Measurements from ENCODE around the gene NYAP2. TPM values are rescaled to one million over a fixed set of nuclear protein-coding genes. Genes with fewer than 3 reads are reported as not detected.

Gene NYAP2
- polyA plus RNA-seq, 1 donor: 0.40 TPM

GRCh38 chr2:225640550-225640949, 241.0 kb downstream of the NYAP2 start:
- no peaks in the 10 kb centered on the region for H3K36me3 ChIP-seq (ENCODE audit: control insufficient read depth, insufficient read depth, low read length)
- no peak overlapping the region for H3K4me3 ChIP-seq (ENCODE audit: low read length)
- 100% methylated on average over 1 of the region's 3 CpGs for WGBS (ENCODE audit: insufficient coverage, low lambda C conversion rate)
- H3K4me1 ChIP-seq (ENCODE audit: control insufficient read depth, insufficient read depth, low read length): no peaks in the 10 kb centered on the region
- no peak for DNase-seq
- no peak overlapping the region for H3K27ac ChIP-seq (ENCODE audit: low read length)
- H3K9me3 ChIP-seq (ENCODE audit: control insufficient read depth, low read depth, low read length): no peaks in the 10 kb centered on the region
- H3K27me3 ChIP-seq (ENCODE audit: control insufficient read depth, insufficient read depth, low read length): no peaks in the 10 kb centered on the region

- Histone ChIP-seq H3K27me3 (ENCODE audit: control insufficient read depth, insufficient read depth, low read length) (no peaks in the 10 kb centered on the region), H3K36me3 (ENCODE audit: control insufficient read depth, insufficient read depth, low read length) (no peaks in the 10 kb centered on the region), H3K4me3 (ENCODE audit: low read length) (no peak overlapping the region), H3K27ac (ENCODE audit: low read length) (no peak overlapping the region), H3K4me1 (ENCODE audit: control insufficient read depth, insufficient read depth, low read length) (no peaks in the 10 kb centered on the region), H3K9me3 (ENCODE audit: control insufficient read depth, low read depth, low read length) (no peaks in the 10 kb centered on the region)
- WGBS (ENCODE audit: insufficient coverage, low lambda C conversion rate): no CpG with 5 or more reads among the region's 4 CpGs
- DNase-seq: no peak
These were observed 249.8 kb downstream of the NYAP2 start for GRCh38 chr2:225649274-225649673.

- Histone ChIP-seq H3K4me1 (ENCODE audit: control insufficient read depth, insufficient read depth, low read length) (no peaks in the 10 kb centered on the region), H3K36me3 (ENCODE audit: control insufficient read depth, insufficient read depth, low read length) (no peaks in the 10 kb centered on the region), H3K4me3 (ENCODE audit: low read length) (no peak overlapping the region), H3K9me3 (ENCODE audit: control insufficient read depth, low read depth, low read length) (no peaks in the 10 kb centered on the region), H3K27ac (ENCODE audit: low read length) (no peak overlapping the region), H3K27me3 (ENCODE audit: control insufficient read depth, insufficient read depth, low read length) (no peaks in the 10 kb centered on the region)
- WGBS (ENCODE audit: insufficient coverage, low lambda C conversion rate): 95% methylated on average over 6 of the region's 8 CpGs
- DNase-seq: no peak
These were observed 250.5 kb downstream of the NYAP2 start for GRCh38 chr2:225650041-225650440.

GRCh38 chr2:225660262-225661131, 261.0 kb downstream of the NYAP2 start:
- 6% methylated on average over 3 of the region's 11 CpGs for WGBS (ENCODE audit: insufficient coverage, low lambda C conversion rate)

GRCh38 chr2:225662101-225662500, 262.6 kb downstream of the NYAP2 start:
- Histone ChIP-seq H3K27ac (ENCODE audit: low read length) (no peak overlapping the region), H3K4me3 (ENCODE audit: low read length) (no peak overlapping the region), H3K27me3 (ENCODE audit: control insufficient read depth, insufficient read depth, low read length) (no peaks in the 10 kb centered on the region), H3K9me3 (ENCODE audit: control insufficient read depth, low read depth, low read length) (no peaks in the 10 kb centered on the region), H3K4me1 (ENCODE audit: control insufficient read depth, insufficient read depth, low read length) (no peaks in the 10 kb centered on the region), H3K36me3 (ENCODE audit: control insufficient read depth, insufficient read depth, low read length) (no peaks in the 10 kb centered on the region)
- no CpG with 5 or more reads among the region's 4 CpGs for WGBS (ENCODE audit: insufficient coverage, low lambda C conversion rate)
- no peak for DNase-seq

More at GRCh38 chr2:225660262-225661131, 261.0 kb downstream of the NYAP2 start:
- Histone ChIP-seq H3K4me1 (ENCODE audit: control insufficient read depth, insufficient read depth, low read length) (no peaks in the 10 kb centered on the region), H3K9me3 (ENCODE audit: control insufficient read depth, low read depth, low read length) (no peaks in the 10 kb centered on the region), H3K36me3 (ENCODE audit: control insufficient read depth, insufficient read depth, low read length) (no peaks in the 10 kb centered on the region), H3K27me3 (ENCODE audit: control insufficient read depth, insufficient read depth, low read length) (no peaks in the 10 kb centered on the region), H3K4me3 (ENCODE audit: low read length) (no peak overlapping the region), H3K27ac (ENCODE audit: low read length) (no peak overlapping the region)
- DNase-seq: peak; percentile 37 to 44

GRCh38 chr2:225667445-225667844, 267.9 kb downstream of the NYAP2 start:
- Histone ChIP-seq H3K4me3 (ENCODE audit: low read length) (no peak overlapping the region), H3K27ac (ENCODE audit: low read length) (no peak overlapping the region), H3K36me3 (ENCODE audit: control insufficient read depth, insufficient read depth, low read length) (no peaks in the 10 kb centered on the region), H3K9me3 (ENCODE audit: control insufficient read depth, low read depth, low read length) (no peaks in the 10 kb centered on the region), H3K27me3 (ENCODE audit: control insufficient read depth, insufficient read depth, low read length) (no peaks in the 10 kb centered on the region), H3K4me1 (ENCODE audit: control insufficient read depth, insufficient read depth, low read length) (no peaks in the 10 kb centered on the region)
- DNase-seq: no peak
- 80% methylated on average over 2 of the region's 2 CpGs for WGBS (ENCODE audit: insufficient coverage, low lambda C conversion rate)

GRCh38 chr2:225668606-225669266, 269.2 kb downstream of the NYAP2 start:
- peak; percentile 18 to 37 for DNase-seq
- WGBS (ENCODE audit: insufficient coverage, low lambda C conversion rate): no CpG with 5 or more reads among the region's 2 CpGs
- H3K9me3 ChIP-seq (ENCODE audit: control insufficient read depth, low read depth, low read length): no peaks in the 10 kb centered on the region

GRCh38 chr2:225670111-225670974, 270.8 kb downstream of the NYAP2 start:
- no peak overlapping the region for H3K27ac ChIP-seq (ENCODE audit: low read length)
- H3K4me3 ChIP-seq (ENCODE audit: low read length): no peak overlapping the region

More at GRCh38 chr2:225668606-225669266, 269.2 kb downstream of the NYAP2 start:
- Histone ChIP-seq H3K36me3 (ENCODE audit: control insufficient read depth, insufficient read depth, low read length) (no peaks in the 10 kb centered on the region), H3K27ac (ENCODE audit: low read length) (no peak overlapping the region), H3K4me1 (ENCODE audit: control insufficient read depth, insufficient read depth, low read length) (no peaks in the 10 kb centered on the region), H3K4me3 (ENCODE audit: low read length) (no peak overlapping the region), H3K27me3 (ENCODE audit: control insufficient read depth, insufficient read depth, low read length) (no peaks in the 10 kb centered on the region)

GRCh38 chr2:225678792-225679191, 279.3 kb downstream of the NYAP2 start:
- H3K27ac ChIP-seq (ENCODE audit: low read length): no peak overlapping the region
- DNase-seq: no peak
- no peaks in the 10 kb centered on the region for H3K4me1 ChIP-seq (ENCODE audit: control insufficient read depth, insufficient read depth, low read length)
- H3K9me3 ChIP-seq (ENCODE audit: control insufficient read depth, low read depth, low read length): no peaks in the 10 kb centered on the region
- no peak overlapping the region for H3K4me3 ChIP-seq (ENCODE audit: low read length)
- H3K36me3 ChIP-seq (ENCODE audit: control insufficient read depth, insufficient read depth, low read length): no peaks in the 10 kb centered on the region
- H3K27me3 ChIP-seq (ENCODE audit: control insufficient read depth, insufficient read depth, low read length): no peaks in the 10 kb centered on the region

More at GRCh38 chr2:225670111-225670974, 270.8 kb downstream of the NYAP2 start:
- no peaks in the 10 kb centered on the region for H3K27me3 ChIP-seq (ENCODE audit: control insufficient read depth, insufficient read depth, low read length)
- H3K4me1 ChIP-seq (ENCODE audit: control insufficient read depth, insufficient read depth, low read length): no peaks in the 10 kb centered on the region
- no peaks in the 10 kb centered on the region for H3K36me3 ChIP-seq (ENCODE audit: control insufficient read depth, insufficient read depth, low read length)
- no peak for DNase-seq
- no CpG with 5 or more reads among the region's 4 CpGs for WGBS (ENCODE audit: insufficient coverage, low lambda C conversion rate)
- H3K9me3 ChIP-seq (ENCODE audit: control insufficient read depth, low read depth, low read length): no peaks in the 10 kb centered on the region

- Histone ChIP-seq H3K4me1 (ENCODE audit: control insufficient read depth, insufficient read depth, low read length) (no peaks in the 10 kb centered on the region), H3K9me3 (ENCODE audit: control insufficient read depth, low read depth, low read length) (no peaks in the 10 kb centered on the region), H3K27me3 (ENCODE audit: control insufficient read depth, insufficient read depth, low read length) (no peaks in the 10 kb centered on the region), H3K27ac (ENCODE audit: low read length) (no peak overlapping the region), H3K4me3 (ENCODE audit: low read length) (no peak overlapping the region), H3K36me3 (ENCODE audit: control insufficient read depth, insufficient read depth, low read length) (no peaks in the 10 kb centered on the region)
- no peak for DNase-seq
- no CpG with 5 or more reads among the region's 2 CpGs for WGBS (ENCODE audit: insufficient coverage, low lambda C conversion rate)
These were observed 283.7 kb downstream of the NYAP2 start for GRCh38 chr2:225683258-225683657.

Measured in large intestine (tissue), 3 donors.